Activated naive CD8-positive, alpha-beta T cell treated with anti-CD3 and anti-CD28 coated beads for 36 hours (primary cell): ENCODE results near the gene MORN1. TPM values are rescaled to one million over a fixed set of nuclear protein-coding genes. Genes with fewer than 3 reads are reported as not detected.

Experiments
- DNase-seq: peaks from one replicate; pipeline ENCODE4 v3.0.0; 2021
- H3K27ac Mint-ChIP-seq: one replicate; pipeline ENCODE4 v1.8.0; 2022; ENCODE audit warnings: mild to moderate bottlenecking, moderate library complexity, mixed read lengths
- H3K27me3 Mint-ChIP-seq: one replicate; pipeline ENCODE4 v1.8.0; 2022; ENCODE audit warnings: mild to moderate bottlenecking, mixed read lengths
- H3K36me3 Mint-ChIP-seq: one replicate; pipeline ENCODE4 v1.8.0; 2021; ENCODE audit warnings: mild to moderate bottlenecking, mixed read lengths
- H3K4me1 Mint-ChIP-seq: one replicate; pipeline ENCODE4 v1.8.0; 2021; ENCODE audit warnings: mixed read lengths
- H3K4me3 Mint-ChIP-seq: one replicate; pipeline ENCODE4 v1.8.0; 2022; ENCODE audit warnings: mild to moderate bottlenecking, moderate library complexity, mixed read lengths
- H3K9me3 Mint-ChIP-seq: one replicate; pipeline ENCODE4 v1.8.0; 2022; ENCODE audit warnings: mixed read lengths
- total RNA-seq, 2 experiments: library from RNA; stranded (reverse); gene quantifications; one replicate each; pipeline ENCODE4 v1.2.3, GENCODE V29; 2021

MORN1 gene
- total RNA-seq, 2 experiments from 2014 or later, result 6.8 to 7.8 TPM

DNA sequence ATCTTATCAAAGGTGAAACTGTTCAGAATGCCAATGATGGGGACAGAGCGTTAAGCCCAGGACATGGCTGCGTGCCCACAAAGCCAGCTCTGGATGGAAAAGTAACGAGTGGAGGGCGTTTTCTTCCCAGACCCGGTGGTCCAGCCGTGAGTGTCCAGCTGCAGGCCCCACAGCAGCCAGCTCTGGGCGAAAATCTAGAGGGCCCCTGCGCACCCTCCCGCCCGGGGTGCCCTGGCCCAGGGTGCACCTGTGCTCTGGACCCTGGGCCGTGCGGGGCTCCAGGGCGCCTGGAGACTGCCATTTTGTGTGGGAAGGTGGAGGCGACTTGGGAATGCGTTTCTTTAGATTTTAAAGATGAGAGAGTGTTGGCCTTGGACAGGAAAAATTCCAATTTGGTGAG lies 104.4 kb downstream of the MORN1 start:
- H3K27me3 Mint-ChIP-seq, result no peaks in the 10 kb centered on the region
- no peak for DNase-seq
- H3K4me3 Mint-ChIP-seq, result no peak overlapping the region
- peaks cover 9% of the 10 kb centered on the region for H3K36me3 Mint-ChIP-seq
- H3K27ac Mint-ChIP-seq, result no peak overlapping the region
- H3K4me1 Mint-ChIP-seq, result peaks cover 44% of the 10 kb centered on the region
- H3K9me3 Mint-ChIP-seq, result no peaks in the 10 kb centered on the region

DNA sequence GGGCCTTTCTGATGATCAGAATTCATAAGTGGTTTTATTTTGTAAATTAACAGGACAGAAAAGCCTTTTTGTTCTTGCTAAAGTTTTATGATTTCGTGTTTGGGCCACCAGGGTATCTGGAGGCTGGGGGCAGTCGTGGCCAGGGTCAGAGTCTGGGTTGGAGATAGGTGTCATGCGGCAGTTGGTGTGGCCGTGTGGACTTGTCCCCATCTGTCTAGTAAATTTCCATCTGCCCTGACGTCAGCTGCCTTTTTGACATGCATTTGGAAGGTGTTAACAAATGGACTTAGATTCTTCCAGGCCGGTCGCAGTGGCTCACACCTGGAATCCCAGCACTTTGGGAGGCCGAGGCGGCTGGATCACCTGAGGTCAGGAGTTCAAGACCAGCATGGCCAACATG lies 106.4 kb downstream of the MORN1 start:
- Mint-ChIP-seq H3K4me1 (peaks cover 26% of the 10 kb centered on the region), H3K9me3 (no peaks in the 10 kb centered on the region), H3K27ac (peak overlapping the region; percentile 20), H3K4me3 (no peak overlapping the region), H3K36me3 (peaks cover 13% of the 10 kb centered on the region), H3K27me3 (no peaks in the 10 kb centered on the region)
- DNase-seq, result no peak

DNA sequence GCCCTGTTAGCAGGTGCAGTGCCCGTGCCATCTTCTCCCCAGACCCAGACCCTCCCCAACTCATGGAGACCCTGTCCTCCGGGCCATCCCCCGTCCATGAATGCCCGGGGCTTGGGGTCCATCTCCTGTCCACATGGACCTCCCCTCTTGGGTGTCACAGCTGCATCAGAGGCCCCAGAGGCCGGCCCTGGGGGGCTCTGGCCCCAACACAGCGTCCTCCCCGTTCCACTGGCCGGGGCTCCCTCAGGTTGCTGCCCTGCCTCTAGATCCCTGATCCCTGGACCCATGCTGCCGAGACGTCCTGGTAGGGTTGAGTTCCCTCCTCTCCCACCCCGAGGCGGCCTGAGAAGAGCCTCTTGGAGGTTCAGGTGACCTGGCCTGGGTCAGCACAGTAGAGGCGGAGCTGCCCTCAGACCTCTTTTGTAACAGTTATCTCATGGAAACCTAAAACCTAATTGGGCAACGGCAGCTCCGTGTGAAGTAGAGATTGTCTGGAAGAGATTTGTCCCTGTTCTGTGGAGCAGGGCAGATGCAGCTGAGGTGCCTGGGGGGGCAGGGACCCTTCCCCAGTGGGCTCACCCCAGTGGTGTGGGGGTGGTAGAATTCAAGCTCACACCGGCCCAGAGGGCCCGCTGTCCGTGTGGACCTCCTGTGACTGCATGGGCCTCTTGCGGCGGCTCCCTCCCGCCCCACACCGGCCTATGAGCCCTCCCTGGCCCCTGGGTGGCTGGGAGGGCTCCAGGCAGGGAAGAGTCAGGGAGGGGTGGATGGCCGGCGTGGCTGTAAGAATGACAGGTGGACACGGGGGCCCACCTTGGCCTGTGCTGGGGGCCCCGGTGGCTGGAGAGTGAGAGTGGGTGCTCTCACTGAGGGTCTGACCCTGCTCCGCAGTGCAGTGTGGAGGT lies 107.1 kb downstream of the MORN1 start:
- no peak overlapping the region for H3K4me3 Mint-ChIP-seq
- H3K36me3 Mint-ChIP-seq, result peaks cover 17% of the 10 kb centered on the region
- no peaks in the 10 kb centered on the region for H3K27me3 Mint-ChIP-seq
- H3K4me1 Mint-ChIP-seq, result peaks cover 25% of the 10 kb centered on the region
- H3K9me3 Mint-ChIP-seq, result no peaks in the 10 kb centered on the region
- H3K27ac Mint-ChIP-seq, result peak overlapping the region; percentile 20
- DNase-seq, result no peak

DNA sequence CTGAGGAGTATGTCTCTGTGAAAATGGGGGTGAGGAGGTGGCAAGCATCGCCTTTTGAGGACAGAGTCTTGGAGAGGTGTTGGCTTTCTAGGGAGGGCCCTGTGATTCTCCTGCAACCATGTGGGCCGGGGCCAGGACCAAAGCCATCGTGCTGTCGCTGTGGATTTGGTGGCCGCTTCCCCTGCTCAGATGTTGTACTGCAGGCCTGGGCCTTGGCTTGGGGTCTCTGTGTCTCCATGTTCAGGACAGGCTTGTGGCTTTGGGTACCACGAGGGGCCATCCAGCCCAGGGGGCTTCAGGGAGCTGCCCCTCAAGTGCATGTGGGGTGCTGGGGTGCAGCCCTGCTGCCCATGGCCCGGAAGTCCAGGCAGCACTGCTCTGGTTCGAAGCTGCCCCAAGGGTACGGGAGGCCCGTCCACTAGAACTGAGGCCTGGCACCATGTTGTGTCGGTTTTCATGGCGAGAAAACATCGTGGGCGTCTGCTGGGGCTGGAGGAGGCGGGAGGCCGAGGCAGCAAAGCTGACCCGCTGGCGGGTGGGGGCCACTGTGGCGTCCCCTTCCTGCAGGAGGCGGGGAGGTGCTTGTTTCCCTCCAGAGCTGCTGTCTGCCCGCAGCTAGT lies 107.9 kb downstream of the MORN1 start:
- Mint-ChIP-seq H3K4me1 (peaks cover 20% of the 10 kb centered on the region), H3K9me3 (no peaks in the 10 kb centered on the region), H3K27me3 (no peaks in the 10 kb centered on the region), H3K27ac (no peak overlapping the region), H3K4me3 (no peak overlapping the region), H3K36me3 (peaks cover 17% of the 10 kb centered on the region)
- DNase-seq, result no peak

DNA sequence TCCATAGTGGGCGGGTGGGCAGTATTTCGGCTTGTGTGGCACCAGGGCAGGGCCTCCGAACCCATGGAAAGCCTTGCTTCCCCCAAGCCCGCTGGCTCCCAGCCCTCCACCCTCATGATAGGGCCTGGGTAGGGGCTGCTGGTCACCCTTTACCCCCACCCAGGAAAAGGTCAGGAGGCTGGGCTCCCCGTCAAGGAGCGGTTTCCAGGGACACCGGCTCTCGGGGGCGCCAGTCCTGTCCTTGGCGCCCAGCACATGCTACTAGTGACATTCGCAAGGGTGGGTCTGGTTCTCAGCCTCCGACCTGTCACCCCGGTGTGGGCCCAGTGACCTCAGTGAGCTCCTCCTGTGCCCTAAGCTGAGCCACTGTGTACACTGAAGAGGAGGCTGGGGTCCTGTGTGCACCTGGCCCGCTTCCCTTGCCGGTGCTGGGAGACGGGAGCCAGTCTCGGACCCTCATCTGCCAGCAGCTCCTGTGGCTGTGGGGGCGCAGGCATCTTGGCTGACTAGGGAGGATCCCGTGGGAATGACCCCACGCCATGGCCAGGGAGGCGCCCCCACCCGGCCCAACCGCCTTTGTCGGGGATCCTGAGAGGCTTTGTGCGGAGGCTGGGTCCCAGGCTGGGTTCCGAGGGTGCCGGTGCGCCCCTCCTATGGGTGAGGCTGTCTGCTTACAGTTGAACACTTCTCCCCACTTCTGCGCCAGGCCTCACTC lies 108.6 kb downstream of the MORN1 start:
- H3K9me3 Mint-ChIP-seq, result no peaks in the 10 kb centered on the region
- H3K4me1 Mint-ChIP-seq, result peaks cover 17% of the 10 kb centered on the region
- H3K4me3 Mint-ChIP-seq, result no peak overlapping the region
- no peak for DNase-seq
- H3K27ac Mint-ChIP-seq, result no peak overlapping the region
- peaks cover 12% of the 10 kb centered on the region for H3K36me3 Mint-ChIP-seq
- no peaks in the 10 kb centered on the region for H3K27me3 Mint-ChIP-seq

DNA sequence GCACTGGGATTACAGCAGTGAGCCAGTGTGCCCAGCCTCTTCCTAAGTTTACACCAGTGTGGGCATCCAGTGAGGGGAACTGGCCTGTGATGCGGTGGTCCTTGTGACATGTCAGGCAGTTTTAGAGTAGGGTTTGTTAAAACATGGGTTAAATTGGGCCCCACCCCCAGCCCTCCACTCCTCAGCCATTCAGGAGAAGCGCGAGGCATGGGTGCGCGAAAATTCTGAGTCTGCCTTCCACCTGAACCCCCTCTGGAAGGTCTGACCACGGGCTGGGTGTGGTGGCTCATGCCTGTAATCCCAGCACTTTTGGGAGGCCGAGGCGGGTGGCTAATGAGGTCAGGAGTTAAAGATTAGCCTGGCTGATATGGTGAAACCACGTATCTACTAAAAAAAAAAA lies 111.5 kb downstream of the MORN1 start:
- Mint-ChIP-seq H3K4me1 (peaks cover 33% of the 10 kb centered on the region), H3K36me3 (peaks cover 20% of the 10 kb centered on the region), H3K9me3 (no peaks in the 10 kb centered on the region), H3K4me3 (no peak overlapping the region), H3K27ac (peak overlapping the region; percentile 48), H3K27me3 (no peaks in the 10 kb centered on the region)
- DNase-seq, result no peak

DNA sequence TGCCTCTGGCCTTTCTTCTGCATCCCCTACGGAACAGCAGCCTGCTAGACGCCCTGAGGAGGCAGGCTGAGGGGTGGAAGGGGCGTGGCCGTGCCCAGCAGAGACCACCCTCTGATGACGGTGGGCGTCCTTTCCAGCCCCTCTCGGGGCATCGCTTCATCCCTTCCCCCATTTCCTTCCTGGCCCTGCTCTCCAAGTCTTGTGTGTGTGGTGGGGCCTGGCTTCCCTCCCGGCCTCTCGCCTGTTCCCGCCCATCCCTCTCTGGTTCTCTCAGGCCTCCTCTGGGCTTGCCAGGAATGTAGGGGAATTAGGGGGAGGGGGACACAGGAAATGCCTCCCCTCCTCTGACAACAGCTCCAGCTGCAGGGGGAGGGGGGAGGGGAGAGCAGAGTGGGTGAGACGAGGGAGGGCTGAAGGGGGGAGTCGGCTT lies 112.1 kb downstream of the MORN1 start:
- H3K9me3 Mint-ChIP-seq, result no peaks in the 10 kb centered on the region
- H3K4me3 Mint-ChIP-seq, result no peak overlapping the region
- peaks cover 20% of the 10 kb centered on the region for H3K36me3 Mint-ChIP-seq
- no peaks in the 10 kb centered on the region for H3K27me3 Mint-ChIP-seq
- DNase-seq, result no peak
- H3K27ac Mint-ChIP-seq, result peak overlapping the region; percentile 48
- peaks cover 35% of the 10 kb centered on the region for H3K4me1 Mint-ChIP-seq

DNA sequence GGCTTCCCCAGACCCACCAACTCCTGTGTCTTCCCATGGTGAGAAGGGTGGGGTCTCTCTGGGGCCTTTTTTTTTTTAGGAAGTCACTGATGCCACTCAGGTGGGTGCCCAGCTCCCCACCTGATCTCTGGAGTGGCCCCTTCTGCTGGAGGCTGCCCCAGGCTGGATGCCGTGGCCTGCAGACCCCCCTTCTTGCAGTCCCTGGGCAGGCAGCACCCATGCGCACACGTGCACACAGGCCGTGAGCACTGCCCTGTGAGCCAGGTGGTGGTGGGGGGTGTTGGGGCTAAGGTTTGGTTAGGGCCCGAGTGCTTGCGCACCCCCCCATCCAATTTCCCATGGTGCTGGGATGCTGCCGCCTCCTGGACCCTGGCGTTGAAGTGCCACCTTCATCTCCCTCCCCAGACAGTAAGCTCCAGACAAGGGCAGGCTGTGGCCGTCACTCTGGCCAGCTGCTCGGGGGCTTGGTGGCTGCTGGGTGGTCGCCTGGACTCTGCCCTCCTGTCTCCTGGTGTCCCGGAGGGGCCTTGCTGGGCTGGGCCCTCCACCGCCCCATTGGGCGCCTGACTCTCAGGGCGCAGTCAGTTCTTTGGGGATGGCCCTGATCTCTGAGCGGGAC lies 112.7 kb downstream of the MORN1 start:
- no peak for DNase-seq
- Mint-ChIP-seq H3K36me3 (peaks cover 20% of the 10 kb centered on the region), H3K9me3 (no peaks in the 10 kb centered on the region), H3K4me1 (peaks cover 38% of the 10 kb centered on the region), H3K27ac (no peak overlapping the region), H3K4me3 (no peak overlapping the region), H3K27me3 (no peaks in the 10 kb centered on the region)

DNA sequence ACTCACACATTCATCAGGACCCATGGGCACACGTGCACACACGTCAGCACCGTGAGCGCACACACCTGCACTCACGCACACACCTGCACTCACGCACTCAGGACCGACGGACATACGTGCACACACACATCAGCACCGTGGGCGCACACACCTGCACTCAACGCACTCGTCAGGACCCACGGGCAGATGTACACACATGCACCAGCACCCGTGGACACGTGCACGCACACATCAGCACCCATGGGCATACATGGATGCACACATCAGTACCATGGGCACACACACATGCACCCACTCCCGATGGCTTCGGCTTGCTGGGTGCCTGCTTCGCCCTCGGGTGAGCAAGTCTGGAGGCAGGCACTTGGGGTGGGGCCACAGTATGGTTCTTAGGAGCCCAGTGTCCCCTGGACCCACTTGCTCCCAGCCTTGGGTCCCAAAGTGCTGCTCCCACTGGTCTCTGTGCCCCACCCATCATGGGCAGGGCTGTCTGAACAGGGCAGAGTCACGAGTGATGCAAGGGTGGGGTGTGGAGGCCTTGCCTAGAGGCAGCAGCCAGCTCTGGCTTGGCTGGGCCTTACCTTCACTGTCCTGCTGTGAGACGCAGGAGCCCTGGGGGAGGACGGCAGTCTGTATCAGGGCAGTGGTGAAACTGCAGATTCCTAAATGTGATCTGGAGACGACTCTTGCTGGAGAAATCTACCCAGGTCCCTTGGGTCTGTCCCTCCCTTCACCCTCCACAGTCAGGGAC lies 113.4 kb downstream of the MORN1 start:
- Mint-ChIP-seq H3K4me3 (no peak overlapping the region), H3K9me3 (no peaks in the 10 kb centered on the region), H3K27me3 (no peaks in the 10 kb centered on the region), H3K36me3 (peaks cover 20% of the 10 kb centered on the region), H3K27ac (no peak overlapping the region), H3K4me1 (peaks cover 42% of the 10 kb centered on the region)
- DNase-seq, result no peak

DNA sequence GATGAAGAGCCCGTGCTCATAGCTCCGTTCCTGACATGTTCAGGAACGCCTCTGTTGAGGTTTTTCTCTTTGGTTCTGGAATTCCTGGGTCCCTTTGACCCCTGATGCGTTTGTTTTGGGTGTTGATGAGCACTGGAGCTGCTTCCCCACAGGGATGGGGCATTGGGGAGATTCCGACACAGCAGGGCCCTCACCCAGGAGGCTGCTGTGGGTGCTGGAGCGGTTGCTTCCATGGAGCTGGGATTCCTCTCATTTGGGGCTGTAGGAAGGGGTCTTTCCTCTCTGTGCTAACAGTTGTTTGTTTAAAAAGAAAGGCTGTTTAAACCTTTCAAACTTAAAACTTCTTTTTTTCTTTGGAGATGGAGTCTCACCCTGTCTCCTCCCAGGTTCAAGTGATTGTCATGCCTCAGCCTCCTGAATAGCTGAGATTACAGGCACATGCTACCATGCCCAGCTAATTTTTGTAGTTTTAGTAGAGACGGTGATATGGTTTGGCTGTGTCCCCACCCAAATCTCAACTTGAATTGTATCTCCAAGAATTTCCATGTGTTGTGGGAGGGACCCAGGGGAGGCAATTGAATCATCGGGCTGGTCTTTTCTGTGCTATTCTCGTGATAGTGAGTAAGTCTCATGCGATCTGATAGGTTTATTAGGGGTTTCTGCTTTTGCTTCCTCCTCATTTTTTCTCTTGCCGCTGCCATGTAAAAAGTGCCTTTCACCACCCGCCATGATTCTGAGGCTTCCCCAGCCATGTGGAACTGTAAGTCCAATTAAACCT lies 114.4 kb downstream of the MORN1 start:
- Mint-ChIP-seq H3K27me3 (no peaks in the 10 kb centered on the region), H3K4me3 (no peak overlapping the region), H3K4me1 (peaks cover 45% of the 10 kb centered on the region), H3K9me3 (no peaks in the 10 kb centered on the region), H3K27ac (peak overlapping the region; percentile 58), H3K36me3 (peaks cover 20% of the 10 kb centered on the region)
- no peak for DNase-seq

DNA sequence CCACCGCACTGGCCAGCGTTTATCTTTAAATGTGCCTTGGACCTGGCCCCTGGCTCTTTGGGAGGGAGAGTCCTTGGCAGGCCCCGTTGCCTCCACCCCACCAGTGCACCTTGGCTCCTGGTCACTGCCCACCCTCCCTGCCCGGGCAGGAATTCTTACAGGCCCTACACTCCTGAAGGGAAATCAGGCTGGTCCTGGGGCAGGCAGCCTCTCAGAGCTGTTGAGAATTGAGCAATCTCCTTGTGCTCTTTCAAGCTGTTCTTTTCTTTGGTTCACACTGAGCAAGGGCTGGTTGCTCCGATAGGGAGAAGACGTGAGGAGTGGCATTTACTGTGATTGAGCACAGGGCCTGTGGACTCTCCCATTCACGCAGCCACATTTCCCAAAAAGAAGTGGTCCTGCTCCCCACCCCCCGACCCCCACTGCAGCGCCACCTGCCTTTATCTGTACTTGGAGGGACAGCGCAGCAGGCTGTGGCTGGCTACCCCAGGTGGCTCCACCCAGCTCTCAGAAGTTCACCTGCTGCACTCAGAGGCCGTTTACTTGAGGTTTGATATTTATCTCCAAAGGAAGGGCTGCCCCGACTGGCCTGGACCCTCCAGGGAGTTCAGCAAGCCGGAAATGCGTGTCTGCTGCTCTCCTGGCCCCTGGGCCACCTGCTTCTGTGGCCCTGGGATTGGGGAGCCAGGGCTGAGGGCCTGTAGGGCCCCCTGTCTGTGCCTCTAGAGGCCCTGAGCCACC lies 115.4 kb downstream of the MORN1 start:
- H3K9me3 Mint-ChIP-seq, result no peaks in the 10 kb centered on the region
- H3K27me3 Mint-ChIP-seq, result no peaks in the 10 kb centered on the region
- peak overlapping the region; percentile 58 for H3K27ac Mint-ChIP-seq
- peaks cover 45% of the 10 kb centered on the region for H3K4me1 Mint-ChIP-seq
- no peak overlapping the region for H3K4me3 Mint-ChIP-seq
- DNase-seq, result no peak
- peaks cover 20% of the 10 kb centered on the region for H3K36me3 Mint-ChIP-seq

DNA sequence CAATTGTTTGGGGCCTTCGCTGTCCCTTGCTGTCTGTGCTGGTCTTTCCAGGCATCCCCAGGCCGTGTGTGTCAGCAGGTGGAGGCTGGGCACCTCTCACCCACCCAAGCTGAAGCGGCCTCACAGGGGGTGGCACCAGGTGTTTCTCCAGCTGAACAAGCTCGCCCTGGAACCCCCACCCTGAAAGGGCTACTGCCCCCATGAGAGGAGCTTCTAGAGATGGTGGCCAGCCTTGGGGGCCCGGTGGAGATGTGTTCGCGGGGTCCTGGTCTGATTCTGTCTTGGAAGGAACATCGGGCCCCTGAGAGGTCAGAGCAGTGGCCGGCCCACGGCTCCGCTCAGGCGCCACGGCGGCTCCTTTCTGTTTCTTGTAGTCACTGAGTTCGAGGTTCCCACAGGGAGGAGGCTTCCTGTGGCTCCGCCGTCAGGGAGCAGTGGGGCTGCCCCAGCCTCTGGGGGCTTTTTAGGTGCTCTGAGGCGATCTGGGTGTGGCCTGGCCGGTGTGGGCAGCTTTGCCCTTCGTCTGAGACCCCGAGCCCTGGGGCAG lies 116.4 kb downstream of the MORN1 start:
- no peaks in the 10 kb centered on the region for H3K27me3 Mint-ChIP-seq
- H3K4me3 Mint-ChIP-seq, result no peak overlapping the region
- peaks cover 45% of the 10 kb centered on the region for H3K4me1 Mint-ChIP-seq
- peaks cover 16% of the 10 kb centered on the region for H3K36me3 Mint-ChIP-seq
- no peak for DNase-seq
- peak overlapping the region; percentile 68 for H3K27ac Mint-ChIP-seq
- H3K9me3 Mint-ChIP-seq, result no peaks in the 10 kb centered on the region
